ENCODE results near the gene OR10P1.

The OR10P1 gene

GRCh38 chr12:55653031-55653430, 16.3 kb downstream of the OR10P1 start:
- H3K4me3 ChIP-seq (ENCODE audit: low read depth, low read length) = no peak overlapping the region
- TF ChIP-seq MAX (IDR thresholded peaks at IDR 0.05; ENCODE audit: low read depth, low read length) (no peak), MYC (IDR thresholded peaks at IDR 0.05; ENCODE audit: low read depth, low read length) (no peak), CTCF (IDR thresholded peaks at IDR 0.05; ENCODE audit: low read depth, low read length) (no peak), POLR2A (IDR thresholded peaks at IDR 0.05; ENCODE audit: extremely low read depth, insufficient read length) (no peak)
- no peak for DNase-seq (ENCODE audit: low read depth)

GRCh38 chr12:55654511-55655214, 18.0 kb downstream of the OR10P1 start:
- no peak overlapping the region for H3K4me3 ChIP-seq (ENCODE audit: low read depth, low read length)
- TF ChIP-seq POLR2A (IDR thresholded peaks at IDR 0.05; ENCODE audit: extremely low read depth, insufficient read length) = no peak
- TF ChIP-seq MYC (IDR thresholded peaks at IDR 0.05; ENCODE audit: low read depth, low read length) = no peak
- TF ChIP-seq CTCF (IDR thresholded peaks at IDR 0.05; ENCODE audit: low read depth, low read length) = no peak
- no peak for TF ChIP-seq MAX (IDR thresholded peaks at IDR 0.05; ENCODE audit: low read depth, low read length)
- DNase-seq (ENCODE audit: low read depth) = no peak

GRCh38 chr12:55657212-55657611, 20.5 kb downstream of the OR10P1 start:
- no peak for DNase-seq (ENCODE audit: low read depth)
- H3K4me3 ChIP-seq (ENCODE audit: low read depth, low read length) = no peak overlapping the region
- no peak for TF ChIP-seq MAX (IDR thresholded peaks at IDR 0.05; ENCODE audit: low read depth, low read length)
- no peak for TF ChIP-seq CTCF (IDR thresholded peaks at IDR 0.05; ENCODE audit: low read depth, low read length)
- TF ChIP-seq POLR2A (IDR thresholded peaks at IDR 0.05; ENCODE audit: extremely low read depth, insufficient read length) = no peak
- TF ChIP-seq MYC (IDR thresholded peaks at IDR 0.05; ENCODE audit: low read depth, low read length) = no peak

- H3K4me3 ChIP-seq (ENCODE audit: low read depth, low read length) = no peak overlapping the region
- TF ChIP-seq MAX (IDR thresholded peaks at IDR 0.05; ENCODE audit: low read depth, low read length) (no peak), MYC (IDR thresholded peaks at IDR 0.05; ENCODE audit: low read depth, low read length) (no peak), POLR2A (IDR thresholded peaks at IDR 0.05; ENCODE audit: extremely low read depth, insufficient read length) (no peak), CTCF (IDR thresholded peaks at IDR 0.05; ENCODE audit: low read depth, low read length) (no peak)
- DNase-seq (ENCODE audit: low read depth) = no peak
Observed at GRCh38 chr12:55658212-55658611, 21.5 kb downstream of the OR10P1 start.

- no peak for DNase-seq (ENCODE audit: low read depth)
- no peak overlapping the region for H3K4me3 ChIP-seq (ENCODE audit: low read depth, low read length)
Observed at GRCh38 chr12:55658635-55659391, 22.1 kb downstream of the OR10P1 start.

More at GRCh38 chr12:55658635-55659391, 22.1 kb downstream of the OR10P1 start:
- TF ChIP-seq MYC (IDR thresholded peaks at IDR 0.05; ENCODE audit: low read depth, low read length) (no peak), POLR2A (IDR thresholded peaks at IDR 0.05; ENCODE audit: extremely low read depth, insufficient read length) (no peak), CTCF (IDR thresholded peaks at IDR 0.05; ENCODE audit: low read depth, low read length) (no peak), MAX (IDR thresholded peaks at IDR 0.05; ENCODE audit: low read depth, low read length) (no peak)
